ENCODE measurements around the gene SAMD9.
"Not testable (repeated sequence)": the region's sequence is repeated elsewhere in the genome, so short reads cannot be mapped to it uniquely, and the experiment has no call there.

The SAMD9 gene

DNA sequence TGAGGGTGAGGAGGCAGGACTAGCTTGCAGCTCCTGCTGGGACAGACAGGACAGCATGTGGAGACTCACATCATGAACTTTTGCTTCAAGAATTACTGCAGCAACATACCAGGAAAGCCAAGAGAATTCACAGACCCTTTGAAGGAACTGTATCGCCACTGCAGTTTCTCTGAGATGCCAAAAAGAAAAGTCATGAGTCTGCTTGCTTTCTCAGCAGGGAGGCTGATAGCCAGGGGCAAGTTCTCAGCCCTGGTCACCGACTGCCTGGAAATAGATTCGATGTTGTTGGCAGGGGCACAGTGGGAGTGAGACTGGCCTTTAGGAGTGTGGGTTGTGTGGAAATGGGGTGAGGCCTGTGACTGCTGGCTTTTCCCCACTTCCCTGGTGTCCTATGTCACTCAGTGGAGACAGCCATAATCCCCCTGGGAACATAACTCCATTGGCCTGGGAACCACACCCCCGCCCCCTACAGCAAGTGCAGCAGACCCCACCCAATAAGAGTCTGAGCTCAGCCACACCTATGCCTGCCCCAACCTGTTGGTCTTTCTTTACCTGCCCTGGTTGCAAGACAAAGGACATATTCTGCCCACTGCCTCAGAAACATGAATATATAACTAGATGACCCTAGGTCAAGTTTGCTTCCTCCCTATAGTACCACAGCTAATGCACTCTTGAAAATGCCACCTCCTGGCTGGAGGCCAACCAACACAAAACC, 1.6 kb upstream of the SAMD9 start:
- DNase-seq: peak; percentile 83

DNA sequence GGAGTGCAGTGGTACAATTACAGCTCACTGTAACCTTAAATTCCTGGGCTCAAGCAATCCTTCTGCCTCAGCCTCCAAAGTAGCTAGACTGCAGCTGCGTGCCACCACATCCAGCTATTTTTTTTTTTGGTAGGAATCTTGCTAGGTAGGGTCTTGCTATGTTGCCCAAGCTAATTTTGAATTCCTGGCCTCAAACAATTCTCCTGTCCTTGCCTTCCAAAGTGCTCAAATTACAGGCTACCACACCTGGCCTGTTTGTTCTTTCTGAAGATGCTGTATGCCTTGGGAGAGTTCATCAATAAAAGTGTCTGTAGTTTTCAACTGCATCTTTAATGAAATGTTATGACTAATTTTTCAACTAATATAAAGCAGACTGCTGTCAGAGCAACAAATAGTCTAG, 452 bp downstream of the SAMD9 start:
- no peak for DNase-seq

DNA sequence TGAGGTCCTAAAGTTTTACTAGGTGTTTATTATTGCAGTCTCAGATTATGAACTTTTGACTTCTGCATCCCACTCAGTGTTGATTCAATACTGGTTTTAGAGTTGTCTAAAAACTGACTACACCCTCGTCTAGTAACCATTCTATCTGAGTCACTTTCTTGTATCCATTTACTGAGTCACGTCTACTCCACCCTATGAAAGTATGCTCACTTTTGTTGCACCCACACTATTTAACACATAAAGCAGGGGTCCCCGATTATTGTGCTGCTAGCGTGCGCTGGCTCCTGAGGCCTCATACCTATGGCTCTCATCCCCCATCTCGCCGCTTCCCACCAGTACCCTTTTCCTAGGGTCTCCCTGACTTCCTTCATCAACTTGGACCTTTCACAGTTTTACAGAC, 2.0 kb downstream of the SAMD9 start:
- DNase-seq: peak; percentile 79

DNA sequence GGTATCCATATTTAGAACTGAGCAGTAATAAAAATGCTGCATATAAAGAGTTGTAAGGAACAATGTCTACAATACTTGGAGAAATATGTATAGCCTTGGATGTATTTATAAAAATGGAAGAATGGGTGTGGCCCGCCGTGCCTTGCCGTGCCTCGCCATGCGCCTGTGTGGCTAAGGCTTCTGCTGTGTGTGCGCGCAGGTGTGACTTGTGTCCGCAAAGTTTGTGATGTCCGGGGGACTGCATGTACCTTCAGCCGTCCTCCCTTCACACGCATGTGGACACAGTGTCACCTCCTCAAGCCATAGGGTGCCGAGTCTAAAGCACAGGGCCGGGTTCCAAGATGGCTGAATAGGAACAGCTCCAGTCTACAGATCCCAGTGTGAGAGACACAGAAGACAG, 9.8 kb downstream of the SAMD9 start:
- no peak for DNase-seq

DNA sequence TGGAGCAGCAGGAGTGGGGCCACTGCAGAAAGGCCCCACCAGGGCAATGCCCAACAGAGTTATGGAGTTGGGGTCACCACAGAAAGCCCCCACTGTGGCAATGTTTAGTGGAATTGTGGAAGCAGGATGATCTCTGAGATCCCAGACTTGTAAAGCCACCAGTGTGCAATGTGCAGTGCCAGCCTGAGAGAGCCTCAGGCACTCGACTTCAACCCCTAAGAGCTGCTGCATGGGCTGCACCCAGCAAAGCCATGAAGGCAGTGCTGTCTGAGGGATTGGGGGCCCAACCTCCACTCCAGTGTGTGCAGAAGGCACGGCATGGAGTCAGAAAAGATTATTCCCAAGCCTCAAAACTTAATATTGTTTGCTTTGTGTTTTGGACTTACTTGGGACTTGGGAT, 20.4 kb downstream of the SAMD9 start:
- DNase-seq: no peak

DNA sequence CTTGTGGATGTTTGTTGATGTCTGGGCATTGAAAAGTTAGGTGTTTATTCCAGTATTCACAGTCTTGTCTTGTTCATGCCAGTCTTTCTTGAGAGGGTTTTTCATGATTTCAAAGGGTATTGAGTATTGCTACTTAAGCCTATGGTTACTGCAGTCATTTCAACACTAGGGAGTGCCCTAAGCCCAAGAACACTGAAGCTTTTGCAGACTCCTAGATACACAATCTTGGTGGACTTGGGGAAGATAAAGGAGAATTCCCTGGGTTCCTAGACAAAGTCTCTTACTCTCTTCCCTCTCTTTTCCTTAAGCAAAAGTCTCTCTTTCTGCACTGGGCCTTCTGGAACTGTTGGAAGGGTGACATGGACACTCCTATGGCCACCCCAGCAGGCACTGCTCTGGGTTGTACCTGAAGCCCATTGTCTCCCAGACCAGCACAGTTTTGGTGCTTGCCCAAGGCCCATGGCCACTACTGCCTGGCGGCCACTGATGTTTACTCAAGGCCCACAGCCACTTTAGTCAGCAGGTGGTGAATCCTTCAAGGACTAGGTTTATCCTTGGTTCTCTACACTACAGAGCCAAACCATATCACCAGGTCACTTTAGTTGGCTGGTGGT, 24.9 kb downstream of the SAMD9 start:
- peak; percentile 53 for DNase-seq

DNA sequence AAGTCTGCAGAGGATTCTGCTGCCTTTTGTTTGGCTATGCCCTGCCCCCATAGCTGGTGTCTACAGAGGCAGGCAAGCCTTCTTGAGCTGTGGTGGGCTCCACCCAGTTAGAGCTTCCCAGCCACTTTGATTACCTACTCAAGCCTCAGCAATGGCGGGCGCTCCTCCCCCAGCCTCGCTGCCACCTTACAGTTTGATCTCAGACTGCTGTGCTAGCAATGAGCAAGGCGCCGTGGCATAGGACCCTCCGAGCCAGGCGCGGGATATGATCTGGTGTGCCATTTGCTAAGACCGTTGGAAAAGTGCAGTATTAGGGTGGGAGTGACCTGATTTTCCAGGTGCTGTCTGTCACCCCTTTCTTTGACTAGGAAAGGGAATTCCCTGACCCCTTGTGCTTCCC, 44.4 kb downstream of the SAMD9 start:
- not testable (repeated sequence) for DNase-seq

DNA sequence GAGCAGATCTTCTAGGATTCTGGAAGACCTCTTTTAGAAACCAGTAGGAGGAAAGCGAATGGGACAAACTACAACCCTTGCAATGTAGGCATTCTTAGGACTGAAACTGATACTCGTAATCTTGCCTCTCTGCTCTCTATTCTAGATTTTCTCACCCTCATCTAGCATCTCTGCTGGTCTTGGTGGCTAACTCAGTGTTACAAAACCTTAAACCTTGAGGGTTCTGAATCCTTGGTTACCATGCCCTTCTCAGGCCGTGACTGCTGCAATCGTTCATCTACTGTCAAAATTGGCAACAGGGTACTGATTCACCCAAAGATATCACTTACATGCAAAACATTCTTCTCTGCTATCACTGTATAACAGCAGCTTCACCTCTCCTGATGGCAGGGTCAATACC, 55.2 kb downstream of the SAMD9 start:
- DNase-seq: no peak

DNA sequence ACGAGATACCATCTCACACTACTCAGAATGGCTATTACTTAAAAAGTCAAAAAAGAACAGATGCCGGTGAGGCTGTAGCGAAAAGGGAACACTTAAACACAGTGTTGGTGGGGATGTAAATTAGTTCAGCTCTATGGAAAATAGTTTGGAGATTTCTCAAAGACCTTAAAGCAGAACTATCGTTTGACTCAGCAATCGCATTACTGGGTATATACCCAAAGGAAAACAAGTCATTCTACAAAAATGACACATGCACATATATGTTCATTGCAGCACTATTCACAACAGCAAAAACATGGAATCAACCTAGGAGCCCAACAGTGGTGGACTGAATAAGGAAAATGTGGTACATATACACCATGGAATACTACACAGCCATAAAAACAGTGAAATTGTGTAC, 56.9 kb downstream of the SAMD9 start:
- DNase-seq: no peak

DNA sequence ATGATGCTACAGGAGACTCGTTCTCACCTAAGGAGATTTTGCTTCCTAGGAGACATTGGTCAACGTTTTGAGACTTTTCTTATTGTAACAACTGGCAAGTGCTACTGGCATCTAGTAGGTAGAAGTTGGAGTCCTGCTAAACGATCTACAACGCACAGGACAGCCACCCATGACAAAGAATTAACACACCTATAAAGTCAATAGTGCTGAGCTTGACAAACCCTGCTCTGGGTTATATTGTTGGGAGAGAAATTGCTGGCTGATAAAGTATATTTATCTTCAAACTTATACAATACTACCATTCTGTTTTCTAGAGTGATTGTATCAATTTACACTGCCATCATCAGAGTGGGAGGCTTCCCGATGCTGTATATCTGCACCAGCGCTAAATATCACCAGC, 57.8 kb downstream of the SAMD9 start:
- no peak for DNase-seq

DNA sequence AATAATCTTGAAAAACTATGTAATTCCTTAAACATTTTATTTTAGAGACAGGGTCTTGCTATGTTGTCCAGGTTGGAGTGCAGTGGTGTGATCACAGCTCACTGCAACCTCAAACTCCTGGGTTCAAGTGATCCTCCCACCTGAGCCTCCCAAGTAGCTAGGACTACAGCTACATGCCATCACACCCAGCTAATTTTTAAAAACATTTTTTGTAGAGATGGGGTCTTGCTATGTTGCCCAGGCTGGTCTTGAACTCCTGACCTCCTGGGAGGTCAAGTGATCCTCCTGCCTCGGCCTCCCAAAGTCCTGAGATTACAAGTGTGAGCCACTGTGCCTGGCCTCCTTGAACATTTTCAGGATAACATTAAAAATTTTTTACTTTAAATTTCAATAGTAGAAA, 61.2 kb downstream of the SAMD9 start:
- not testable (repeated sequence) for DNase-seq

DNA sequence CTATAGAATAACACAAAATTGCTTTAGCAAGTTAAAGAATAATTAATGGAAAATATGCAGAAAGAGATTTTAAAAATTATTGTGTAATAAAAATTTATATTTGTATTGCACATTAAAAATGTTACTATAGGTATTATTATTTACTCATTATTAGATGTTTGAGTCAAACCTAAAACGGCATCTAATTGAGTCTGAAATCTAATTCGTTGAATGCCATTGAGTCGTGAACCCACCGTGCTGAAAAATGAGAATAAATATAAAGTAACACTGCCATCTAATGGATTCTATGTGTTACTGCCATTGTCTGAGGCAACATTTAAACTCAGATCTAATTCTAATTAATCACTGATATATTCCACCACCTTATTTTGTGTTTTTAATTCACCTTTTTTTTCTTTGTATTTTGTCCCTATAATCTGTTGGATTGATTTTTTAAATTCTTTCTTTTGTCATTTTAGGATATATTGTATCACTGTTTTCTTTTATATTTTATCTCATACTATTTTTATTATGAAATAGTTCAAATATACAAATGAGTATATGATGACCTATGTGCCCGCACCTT, 62.2 kb downstream of the SAMD9 start:
- DNase-seq: peak; percentile 55

DNA sequence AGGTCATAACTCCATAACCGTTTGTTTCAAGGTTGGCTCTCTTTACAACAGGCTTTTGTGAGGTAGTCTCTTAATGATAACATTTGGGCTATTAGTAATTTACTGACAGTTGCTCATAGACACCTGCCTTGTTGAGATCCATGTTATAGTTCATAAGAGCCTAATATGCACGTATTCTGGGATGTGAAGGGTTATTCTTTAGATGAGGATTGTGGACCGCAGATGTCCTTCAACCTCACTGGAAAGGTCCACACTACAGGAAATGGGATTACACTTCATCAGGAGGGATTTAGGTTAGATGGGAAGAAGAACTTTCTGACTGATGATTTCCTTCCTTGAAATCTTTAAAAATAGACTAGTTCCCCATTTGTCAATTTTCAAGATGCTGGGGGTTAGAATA, 62.8 kb downstream of the SAMD9 start:
- DNase-seq: no peak

DNA sequence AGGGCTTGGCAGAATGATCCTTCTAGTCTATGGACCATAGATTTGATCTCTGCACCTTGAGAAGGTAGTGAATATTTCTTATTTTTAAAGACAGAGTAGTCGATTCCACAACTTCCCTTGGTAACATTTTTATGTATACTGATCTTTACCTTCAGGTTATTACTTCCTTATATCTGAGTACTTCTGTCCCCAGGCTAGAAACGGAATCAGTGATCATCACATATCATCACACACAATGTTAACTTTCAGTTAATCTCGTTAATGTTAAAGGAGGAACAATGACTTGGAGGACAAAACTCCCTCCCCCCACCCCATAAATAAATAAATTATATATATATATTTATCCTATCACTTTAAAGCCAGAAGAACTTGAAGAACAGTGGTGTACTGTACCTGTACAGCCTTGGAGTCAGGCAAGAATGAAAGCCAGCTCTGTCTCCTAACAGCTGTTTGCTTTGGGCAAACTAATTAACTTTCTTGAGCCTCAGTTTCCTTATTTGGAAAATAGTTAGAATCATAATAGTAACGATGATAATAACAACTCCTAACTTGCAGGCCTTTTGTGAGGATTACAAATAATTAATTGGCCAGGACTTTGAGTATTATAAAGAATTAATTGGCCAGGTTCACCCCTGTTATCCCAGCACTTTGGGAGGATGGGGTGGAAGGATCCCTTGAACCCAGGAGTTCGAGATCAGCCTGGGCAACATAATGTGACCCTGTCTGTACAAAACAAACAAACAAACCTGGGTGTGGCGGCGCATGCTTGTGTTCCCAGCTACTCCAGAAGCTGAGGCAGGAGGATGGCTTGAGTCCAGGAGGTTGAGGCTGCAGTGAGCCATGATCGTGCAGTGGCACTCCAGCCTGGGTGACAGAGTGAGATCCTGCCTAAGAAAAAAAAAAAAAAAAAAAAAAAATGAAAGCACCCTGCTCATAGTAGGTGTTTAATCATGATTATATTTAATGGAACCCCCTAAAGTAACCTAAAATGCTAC, 63.5 kb downstream of the SAMD9 start:
- no peak for DNase-seq

DNA sequence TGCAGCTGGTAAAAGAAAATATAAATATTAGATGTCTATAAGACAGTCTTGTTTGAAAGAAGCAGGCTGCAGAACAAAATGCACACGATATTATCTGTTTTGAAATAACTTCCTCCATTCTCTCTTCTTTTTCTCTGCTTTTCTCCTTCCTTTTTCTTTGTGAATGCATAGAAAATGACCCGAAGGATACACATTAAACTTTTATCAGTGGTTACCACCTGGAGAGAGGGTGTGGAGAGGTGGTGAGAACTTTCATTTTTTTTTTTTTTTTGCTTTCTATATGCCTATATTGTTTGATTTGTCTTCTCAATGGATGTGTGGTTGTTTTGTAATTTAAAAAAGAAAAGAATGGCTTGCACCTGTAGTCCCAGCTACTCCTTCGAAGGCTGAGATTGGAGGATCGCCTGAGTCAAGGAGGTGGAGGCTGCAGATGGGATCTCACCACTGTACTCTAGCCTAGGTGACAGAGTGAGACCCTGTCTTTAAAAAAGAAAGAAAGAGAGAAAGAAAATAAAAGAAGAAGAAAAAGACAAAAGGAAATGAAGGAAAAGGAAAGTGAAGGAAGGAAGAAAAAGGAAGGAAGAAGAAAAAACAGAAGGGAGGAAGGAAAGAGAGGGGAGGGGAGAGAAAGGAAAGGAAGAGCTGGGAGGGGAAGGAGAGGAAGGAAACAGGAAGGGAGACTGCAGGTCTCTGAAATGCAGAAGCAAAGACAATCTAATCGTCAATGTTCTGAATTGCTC, 64.4 kb downstream of the SAMD9 start:
- no peak for DNase-seq

DNA sequence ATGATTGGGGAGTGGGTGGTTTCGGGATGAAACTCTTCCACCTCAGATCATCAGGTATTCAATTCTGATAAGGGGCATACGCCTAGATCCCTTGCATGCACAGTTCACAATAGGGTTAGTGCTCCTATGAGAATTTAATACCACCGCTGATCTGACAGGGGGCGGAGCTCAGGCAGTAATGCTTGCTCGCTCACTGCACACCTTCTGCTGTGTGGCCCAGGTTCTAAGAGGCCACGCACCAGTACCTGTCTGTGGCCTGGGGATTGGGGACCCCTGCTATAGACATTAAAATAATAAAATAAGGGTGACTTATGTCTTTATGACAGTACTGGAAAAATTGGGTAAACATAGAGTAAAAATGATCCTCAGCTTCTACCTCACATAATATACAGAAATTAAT, 66.1 kb downstream of the SAMD9 start:
- no peak for DNase-seq

Measured in fibroblast of skin of back (primary cell).